Gastrocnemius medialis (tissue), 4 donors: ENCODE results near the gene RBPMS2. TPM values are rescaled to one million over a fixed set of nuclear protein-coding genes. Genes with fewer than 3 reads are reported as not detected.
"Not testable (repeated sequence)": the region's sequence is repeated elsewhere in the genome, so short reads cannot be mapped to it uniquely, and the experiment has no call there.

Experiments used
- ATAC-seq, 2 donors: fragments of 150-250 bp; one replicate each; pipeline ENCODE4 v1.9.1; 2016
- DNase-seq, 2 donors: peaks; one replicate each; pipeline ENCODE4 v3.0.0-alpha.2; 2019
- H3K27ac ChIP-seq, 4 donors: fragments of 200-600 bp; sonication (generic); 1 replicate in 1 of 4; 2 replicates in 3 of 4; pipeline ENCODE4 v1.5.1; 2016 to 2018; ENCODE audit warnings: mild to moderate bottlenecking in 2 of 4, moderate library complexity in 1 of 4
- H3K27me3 ChIP-seq, 3 donors: fragments of 200-600 bp; sonication (generic) in 2 of 3; 1 replicate in 1 of 3; 2 replicates in 2 of 3; pipeline versions ENCODE4 v1.5.1 to v1.6.0; 2016 to 2019; ENCODE audit warnings: mild to moderate bottlenecking in 1 of 3, moderate library complexity in 1 of 3
- H3K36me3 ChIP-seq, 2 donors: fragments of 200-600 bp; sonication (generic) in 1 of 2; one replicate each; pipeline ENCODE4 v1.5.1; 2017 to 2018
- H3K4me1 ChIP-seq, 2 donors: fragments of 200-600 bp; sonication (generic) in 1 of 2; one replicate each; pipeline ENCODE4 v1.5.1; 2016 to 2017; ENCODE audit warnings: mild to moderate bottlenecking in 2 of 2
- H3K4me3 ChIP-seq, 4 donors: fragments of 200-600 bp; sonication (generic) in 3 of 4; 1 replicate in 1 of 4; 2 replicates in 3 of 4; pipeline ENCODE4 v1.5.1; 2016 to 2019; ENCODE audit warnings: mild to moderate bottlenecking in 2 of 4
- H3K9me3 ChIP-seq, 3 donors: fragments of 200-600 bp; sonication (generic) in 2 of 3; 1 replicate in 1 of 3; 2 replicates in 2 of 3; pipeline ENCODE4 v1.5.1; 2016 to 2019
- POLR2A ChIP-seq, 2 donors: fragments of 450-650 bp; IDR thresholded peaks; one replicate each; pipeline ENCODE4 v1.6.1; 2017; ENCODE audit warnings: antibody characterized with exemption in 2 of 2, mild to moderate bottlenecking in 2 of 2, moderate library complexity in 2 of 2
- in situ Hi-C, 4 donors: fragments of 200-750 bp; cut with MboI; loops; one replicate each; pipeline versions ENCODE4 v1.15.0 to v1.8.0; 2017; ENCODE audit warnings: low sequenced_read_pairs in 4 of 4
- intact Hi-C: fragments of 100-400 bp; cut with DNase I; formaldehyde crosslinking; loops from one replicate; pipeline ENCODE4 v1.15.1; 2023; ENCODE audit warnings: low total_unique reads
- total RNA-seq, 4 donors: library from RNA; depleted of rRNA; stranded (reverse); fragments of >200 nt; gene quantifications; one replicate each; pipeline versions ENCODE4 v1.1.0 to v1.2.3, GENCODE V29; 2016
- TF ChIP-seq, protein P1 (sequence below), 5 experiments: fragments of 450-650 bp in 3 of 5; fragments of 200-600 bp in 2 of 5; sonication (generic) in 2 of 5; IDR thresholded peaks in 4 of 5; conservative IDR thresholded peaks in 1 of 5; 1 replicate in 4 of 5; 2 replicates in 1 of 5; pipeline ENCODE4 v1.5.1; 2016 to 2019; ENCODE audit warnings: antibody characterized with exemption in 5 of 5, mild to moderate bottlenecking in 3 of 5, moderate library complexity in 3 of 5

Gene RBPMS2
- total RNA-seq, result under 1 TPM; 0.11 to 0.61 (median 0.35) TPM

DNA sequence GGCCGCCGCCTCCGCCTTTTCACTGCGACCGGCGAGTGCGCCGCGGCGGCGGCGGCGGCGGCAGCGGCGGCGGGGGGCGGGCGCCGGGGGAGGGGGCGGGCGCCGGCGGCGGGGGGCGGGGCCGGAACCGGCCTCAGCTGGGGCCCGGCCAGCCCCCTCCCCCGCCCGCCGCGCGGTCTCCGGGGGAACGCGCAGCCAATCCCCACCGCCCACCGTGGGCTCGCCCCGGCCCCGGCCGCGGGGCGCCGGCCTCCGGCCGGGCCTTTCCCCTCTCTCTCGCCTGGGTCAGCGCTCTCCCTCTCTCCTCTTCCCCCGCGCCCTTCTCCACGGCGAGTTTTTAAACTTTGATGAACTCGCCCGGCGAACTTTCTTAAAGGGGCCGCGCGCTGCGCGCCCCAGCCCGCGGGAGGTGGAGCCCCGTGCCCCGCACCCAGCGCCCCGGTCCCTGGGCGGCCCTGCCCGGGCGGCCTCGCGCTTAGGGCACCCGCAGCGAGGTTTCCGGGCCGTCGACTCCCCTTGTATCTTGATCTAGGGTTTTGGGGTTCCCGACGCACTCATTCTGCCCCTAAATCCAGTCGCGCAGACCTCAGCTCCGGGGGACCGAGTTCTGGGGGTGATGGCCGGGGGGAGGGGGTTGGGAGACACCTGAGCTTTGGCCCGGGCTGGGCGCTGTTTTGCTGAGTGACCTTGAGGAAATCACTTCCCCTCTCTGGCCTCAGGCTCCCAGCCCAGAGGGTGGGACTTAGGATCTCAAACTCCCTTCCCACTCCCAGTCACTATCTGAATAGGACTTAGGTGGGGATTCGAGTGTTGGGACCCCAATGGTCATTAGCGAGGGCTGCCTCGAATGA, at the start of gene RBPMS2:
RBPMS2 (minus strand) TSS at position 39 of the 851 bp plus-strand sequence. CDS start 270 bp downstream, outside the sequence.
- no peaks in the 10 kb centered on the region for H3K36me3 ChIP-seq
- ATAC-seq (peak; percentile 49 to 60), DNase-seq (no peak)
- H3K27me3 ChIP-seq, result peaks cover 8 to 13% (median 9%) of the 10 kb centered on the region in 3 donors
- H3K4me3 ChIP-seq, result peak within 1 kb of the TSS; percentile 52 to 67 (median 60)
- peak within 1 kb of the TSS; percentile 52 to 78 (median 63) for H3K27ac ChIP-seq
- intact Hi-C loops (no loop called here), in situ Hi-C loops (no loop called here)
- H3K4me1 ChIP-seq, result peaks cover 0 to 3% of the 10 kb centered on the region in 2 donors
- no peaks in the 10 kb centered on the region for H3K9me3 ChIP-seq
- TF ChIP-seq POLR2A (IDR thresholded peaks at IDR 0.05), result no peak
- TF ChIP-seq, protein P1, sequence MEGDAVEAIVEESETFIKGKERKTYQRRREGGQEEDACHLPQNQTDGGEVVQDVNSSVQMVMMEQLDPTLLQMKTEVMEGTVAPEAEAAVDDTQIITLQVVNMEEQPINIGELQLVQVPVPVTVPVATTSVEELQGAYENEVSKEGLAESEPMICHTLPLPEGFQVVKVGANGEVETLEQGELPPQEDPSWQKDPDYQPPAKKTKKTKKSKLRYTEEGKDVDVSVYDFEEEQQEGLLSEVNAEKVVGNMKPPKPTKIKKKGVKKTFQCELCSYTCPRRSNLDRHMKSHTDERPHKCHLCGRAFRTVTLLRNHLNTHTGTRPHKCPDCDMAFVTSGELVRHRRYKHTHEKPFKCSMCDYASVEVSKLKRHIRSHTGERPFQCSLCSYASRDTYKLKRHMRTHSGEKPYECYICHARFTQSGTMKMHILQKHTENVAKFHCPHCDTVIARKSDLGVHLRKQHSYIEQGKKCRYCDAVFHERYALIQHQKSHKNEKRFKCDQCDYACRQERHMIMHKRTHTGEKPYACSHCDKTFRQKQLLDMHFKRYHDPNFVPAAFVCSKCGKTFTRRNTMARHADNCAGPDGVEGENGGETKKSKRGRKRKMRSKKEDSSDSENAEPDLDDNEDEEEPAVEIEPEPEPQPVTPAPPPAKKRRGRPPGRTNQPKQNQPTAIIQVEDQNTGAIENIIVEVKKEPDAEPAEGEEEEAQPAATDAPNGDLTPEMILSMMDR (IDR thresholded peaks at IDR 0.05 in 4 of 5, conservative IDR thresholded peaks at IDR 0.05 in 1 of 5), result no peak

DNA sequence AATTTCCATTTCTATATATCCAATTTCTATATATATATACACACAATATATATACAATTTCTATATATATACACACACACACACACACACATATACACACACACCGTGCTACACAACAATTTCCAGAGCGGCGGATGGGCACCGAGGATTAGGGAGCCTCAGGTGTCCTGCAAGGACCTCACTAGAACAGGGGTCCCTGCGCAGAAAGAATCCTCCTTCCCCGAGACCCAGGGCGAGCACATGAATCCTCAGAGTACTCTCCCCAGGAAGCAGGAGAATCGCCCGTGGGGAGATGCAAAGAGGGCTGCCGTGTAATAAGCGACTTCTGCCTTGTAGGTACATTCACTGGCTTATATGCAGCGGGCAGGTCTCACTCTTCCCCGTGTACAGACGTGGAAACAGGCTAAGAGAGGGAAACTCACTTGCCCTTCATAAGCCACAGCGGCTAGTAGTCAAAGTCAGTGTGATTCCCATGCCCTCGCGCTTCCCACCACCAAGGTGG, 49.6 kb upstream of the RBPMS2 start:
- TF ChIP-seq, protein P1 (IDR thresholded peaks at IDR 0.05 in 4 of 5, conservative IDR thresholded peaks at IDR 0.05 in 1 of 5), result no peak
- TF ChIP-seq POLR2A (IDR thresholded peaks at IDR 0.05), result no peak
- ATAC-seq (peak; percentile 28 to 34), DNase-seq (no peak)
- H3K36me3 ChIP-seq, result no peaks in the 10 kb centered on the region
- peak overlapping the region; percentile 56 to 80 (median 67) for H3K4me3 ChIP-seq
- intact Hi-C loops (no loop called here), in situ Hi-C loops (no loop called here)
- peaks cover 16 to 17% of the 10 kb centered on the region in 2 donors for H3K4me1 ChIP-seq
- H3K27me3 ChIP-seq, result no peaks in the 10 kb centered on the region
- H3K27ac ChIP-seq, result peak overlapping the region in 3 of 4 donors; percentile 55 to 61 (median 55)
- H3K9me3 ChIP-seq, result no peaks in the 10 kb centered on the region

DNA sequence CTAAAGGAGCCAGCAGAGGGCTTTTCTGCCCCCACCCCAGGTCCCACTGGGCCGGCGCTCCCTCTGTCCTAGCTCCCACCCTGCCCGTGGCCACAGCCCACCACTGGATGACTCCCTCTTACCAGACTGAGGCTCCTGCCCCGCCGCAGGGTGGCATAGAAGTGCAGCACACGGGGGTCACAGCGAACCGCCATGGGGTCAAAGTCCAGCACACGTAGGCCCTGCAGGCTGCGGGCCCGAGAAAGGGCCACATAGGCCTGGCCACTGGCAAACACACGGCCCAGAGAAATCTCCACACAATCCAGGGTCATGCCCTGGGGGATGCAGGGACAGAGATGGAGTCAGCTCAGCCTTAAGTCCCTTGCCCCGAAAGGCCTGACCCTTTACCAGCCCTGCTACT, 41.1 kb upstream of the RBPMS2 start:
- DNase-seq (no peak), ATAC-seq (no peak)
- H3K9me3 ChIP-seq, result no peaks in the 10 kb centered on the region
- in situ Hi-C loops, result no loop called here
- no peaks in the 10 kb centered on the region for H3K27me3 ChIP-seq
- intact Hi-C loops, result no loop called here
- H3K4me3 ChIP-seq, result no peak overlapping the region
- TF ChIP-seq, protein P1 (IDR thresholded peaks at IDR 0.05 in 4 of 5, conservative IDR thresholded peaks at IDR 0.05 in 1 of 5), result no peak
- no peak for TF ChIP-seq POLR2A (IDR thresholded peaks at IDR 0.05)
- no peaks in the 10 kb centered on the region for H3K36me3 ChIP-seq
- no peak overlapping the region for H3K27ac ChIP-seq
- no peaks in the 10 kb centered on the region for H3K4me1 ChIP-seq

DNA sequence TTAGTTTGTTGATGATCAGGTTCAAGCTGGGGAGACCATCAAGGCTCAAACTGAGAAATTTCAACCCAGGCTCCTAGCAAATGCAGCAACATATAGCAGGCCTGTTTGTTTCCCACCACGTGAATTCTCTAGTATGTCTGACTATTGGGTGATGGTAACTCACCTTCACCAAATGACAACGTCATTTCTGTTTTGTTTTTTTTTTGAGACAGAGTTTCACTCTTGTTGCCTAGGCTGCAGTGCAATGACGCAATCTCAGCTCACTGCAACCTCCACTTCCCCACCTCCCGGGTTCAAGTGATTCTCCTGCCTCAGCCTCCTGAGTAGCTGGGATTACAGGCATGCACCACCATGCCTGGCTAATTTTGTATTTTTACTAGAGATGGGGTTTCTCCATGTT, 39.6 kb upstream of the RBPMS2 start:
- not testable (repeated sequence) for ATAC-seq, H3K4me1 ChIP-seq, DNase-seq, H3K27me3 ChIP-seq, H3K9me3 ChIP-seq, H3K36me3 ChIP-seq, H3K27ac ChIP-seq, H3K4me3 ChIP-seq
- in situ Hi-C loops, result loop anchor here in 2 of 4 donors (5.0 kb wide), 1 partner anchor 83 kb away; no protein-coding TSS in a partner anchor
- intact Hi-C loops, result loop anchor here (5.0 kb wide), 1 partner anchor 128 kb away; no protein-coding TSS in a partner anchor

DNA sequence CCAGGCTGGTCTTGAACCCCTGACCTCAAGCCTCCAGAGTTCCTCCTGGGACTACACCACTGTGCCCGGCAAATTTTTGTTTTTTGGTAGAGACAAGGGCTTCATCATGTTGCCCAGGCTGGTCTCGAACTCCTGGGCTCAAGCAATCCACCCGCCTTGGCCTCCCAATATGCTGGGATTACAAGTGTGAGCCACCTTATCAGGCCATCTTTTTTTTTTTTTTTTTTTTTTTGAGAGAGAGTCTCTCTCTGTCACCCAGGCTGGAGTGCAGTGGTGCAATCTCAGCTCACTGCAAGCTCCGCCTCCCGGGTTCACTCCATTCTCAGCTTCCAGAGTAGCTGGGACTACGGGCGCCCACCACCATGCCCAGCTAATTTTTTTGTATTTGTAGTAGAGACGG, 38.9 kb upstream of the RBPMS2 start:
- H3K4me1 ChIP-seq, ATAC-seq, H3K36me3 ChIP-seq, H3K27ac ChIP-seq, H3K9me3 ChIP-seq, DNase-seq, H3K4me3 ChIP-seq, H3K27me3 ChIP-seq: not testable (repeated sequence)
- in situ Hi-C loops (loop anchor here in 2 of 4 donors (5.0 kb wide), 1 partner anchor 82 kb away; no protein-coding TSS in a partner anchor), intact Hi-C loops (loop anchor here (5.0 kb wide), 1 partner anchor 127 kb away; no protein-coding TSS in a partner anchor)
